Breast epithelium (tissue), 4 donors: Measurements from ENCODE around the gene CNTNAP2. TPM values are rescaled to one million over a fixed set of nuclear protein-coding genes. Genes with fewer than 3 reads are reported as not detected.

ENCODE experiments used
- DNase-seq, 2 donors: peaks; one replicate each; pipeline ENCODE4 v3.0.0-alpha.2; 2019; ENCODE audit warnings: low spot score in 2 of 2
- H3K27ac ChIP-seq, 2 donors: fragments of 200-600 bp; sonication (generic) in 1 of 2; one replicate each; pipeline ENCODE4 v1.5.1; 2016 to 2019; ENCODE audit warnings: mild to moderate bottlenecking in 1 of 2
- H3K27me3 ChIP-seq, 2 donors: fragments of 200-600 bp; sonication (generic) in 1 of 2; one replicate each; pipeline versions ENCODE4 v1.5.1 to v1.6.0; 2017 to 2019; ENCODE audit warnings: control low read depth in 1 of 2, mild to moderate bottlenecking in 1 of 2
- H3K36me3 ChIP-seq: fragments of 200-600 bp; one replicate; pipeline ENCODE4 v1.5.1; 2019
- H3K4me1 ChIP-seq, 2 donors: fragments of 200-600 bp; sonication (generic); one replicate each; pipeline ENCODE4 v1.5.1; 2016 to 2019; ENCODE audit warnings: control low read depth in 1 of 2
- H3K4me3 ChIP-seq, 3 donors: fragments of 200-600 bp; sonication (generic); 1 replicate in 2 of 3; 2 replicates in 1 of 3; pipeline ENCODE4 v1.5.1; 2016 to 2019; ENCODE audit warnings: mild to moderate bottlenecking in 3 of 3, moderate library complexity in 2 of 3
- H3K9me3 ChIP-seq, 2 donors: fragments of 200-600 bp; sonication (generic) in 1 of 2; one replicate each; pipeline ENCODE4 v1.5.1; 2016 to 2019; ENCODE audit warnings: control low read depth in 1 of 2
- CTCF ChIP-seq, 3 donors: fragments of 450-650 bp; IDR thresholded peaks; one replicate each; pipeline ENCODE4 v1.5.1; 2016 to 2017; ENCODE audit warnings: antibody characterized with exemption in 3 of 3, mild to moderate bottlenecking in 3 of 3, moderate library complexity in 3 of 3
- POLR2A ChIP-seq: fragments of 450-650 bp; IDR thresholded peaks from one replicate; pipeline ENCODE4 v1.6.1; 2016; ENCODE audit warnings: antibody characterized with exemption, mild to moderate bottlenecking, moderate library complexity
- POLR2AphosphoS5 ChIP-seq, 3 donors: sonication (generic); formaldehyde crosslinking; IDR thresholded peaks; one replicate each; pipeline ENCODE4 v1.6.1; 2017; ENCODE audit warnings: antibody characterized with exemption in 3 of 3
- intact Hi-C: fragments of 100-400 bp; cut with DNase I; formaldehyde crosslinking; loops from one replicate; pipeline ENCODE4 v1.15.1; 2023; ENCODE audit warnings: low total_unique reads
- total RNA-seq, 3 donors: library from RNA; depleted of rRNA; stranded (reverse); fragments of >200 nt; gene quantifications; one replicate each; pipeline ENCODE4 v1.1.0, GENCODE V29; 2016

CNTNAP2 gene
- total RNA-seq, 3 donors from 2014 or later: 0.29 to 0.66 TPM; not detected in 1

- TF ChIP-seq POLR2A (no peak), POLR2AphosphoS5 (IDR thresholded peaks at IDR 0.05) (no peak), CTCF (IDR thresholded peaks at IDR 0.05) (no peak)
- no peak for DNase-seq
- intact Hi-C loops: no loop called here
- Histone ChIP-seq H3K27me3 (no peaks in the 10 kb centered on the region), H3K4me1 (no peaks in the 10 kb centered on the region), H3K27ac (no peak overlapping the region), H3K36me3 (no peaks in the 10 kb centered on the region), H3K4me3 (no peak overlapping the region), H3K9me3 (no peaks in the 10 kb centered on the region)
Observed at GRCh38 chr7:147145194-147145593, 1028.6 kb downstream of the CNTNAP2 start.

DNA sequence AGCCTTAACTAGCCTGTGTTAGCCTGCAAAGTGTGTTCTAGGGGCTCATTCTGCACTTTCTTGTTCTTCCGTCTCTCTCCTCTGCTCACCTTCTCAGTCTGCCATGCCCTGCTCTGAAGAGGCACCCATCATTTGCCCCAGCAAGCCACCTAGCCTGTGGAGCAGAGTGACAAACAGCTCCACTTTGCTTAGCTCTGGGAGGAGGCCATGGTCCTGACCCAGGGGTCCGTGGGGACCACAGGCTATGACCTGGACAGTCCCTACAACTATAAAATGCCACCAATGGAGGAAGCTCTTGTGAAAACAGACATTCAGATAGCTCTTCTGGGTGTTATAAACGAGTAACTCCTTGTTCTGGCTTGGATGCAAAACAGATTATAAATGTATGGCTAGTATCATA, 1029.6 kb downstream of the CNTNAP2 start:
- Histone ChIP-seq H3K9me3 (no peaks in the 10 kb centered on the region), H3K4me1 (no peaks in the 10 kb centered on the region), H3K4me3 (no peak overlapping the region), H3K36me3 (no peaks in the 10 kb centered on the region), H3K27me3 (no peaks in the 10 kb centered on the region), H3K27ac (no peak overlapping the region)
- no peak for DNase-seq
- intact Hi-C loops: no loop called here
- no peak for TF ChIP-seq POLR2A
- no peak for TF ChIP-seq POLR2AphosphoS5 (IDR thresholded peaks at IDR 0.05)
- TF ChIP-seq CTCF (IDR thresholded peaks at IDR 0.05): no peak

DNA sequence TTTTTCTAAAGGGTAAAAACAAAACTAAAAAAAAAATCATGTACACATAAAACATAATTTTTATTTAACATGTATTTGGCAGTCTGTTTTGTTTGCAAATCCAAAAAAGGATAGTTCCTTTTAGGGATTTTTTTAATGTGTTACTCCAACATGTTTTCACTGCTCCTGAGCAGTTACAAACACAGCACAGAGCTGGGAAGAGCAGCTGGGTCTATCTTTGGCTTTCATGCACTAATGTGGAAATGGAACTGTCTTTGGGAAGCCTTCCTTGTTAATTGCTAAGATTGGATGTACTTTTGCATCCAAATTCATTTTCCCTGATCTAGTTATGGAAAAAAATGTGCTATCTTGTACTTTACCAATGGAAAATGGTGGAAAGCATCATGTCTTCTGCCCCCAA, 1035.1 kb downstream of the CNTNAP2 start:
- no peak overlapping the region for H3K4me3 ChIP-seq

GRCh38 chr7:147153571-147153970, 1037.0 kb downstream of the CNTNAP2 start:
- DNase-seq: no peak
- Histone ChIP-seq H3K36me3 (no peaks in the 10 kb centered on the region), H3K27me3 (no peaks in the 10 kb centered on the region), H3K4me1 (no peaks in the 10 kb centered on the region), H3K9me3 (no peaks in the 10 kb centered on the region), H3K4me3 (no peak overlapping the region), H3K27ac (no peak overlapping the region)
- TF ChIP-seq CTCF (IDR thresholded peaks at IDR 0.05) (no peak), POLR2AphosphoS5 (IDR thresholded peaks at IDR 0.05) (no peak), POLR2A (no peak)
- intact Hi-C loops: no loop called here

More for the DNA sequence above, 1035.1 kb downstream of the CNTNAP2 start:
- intact Hi-C loops: no loop called here
- no peaks in the 10 kb centered on the region for H3K27me3 ChIP-seq
- DNase-seq: no peak
- H3K9me3 ChIP-seq: no peaks in the 10 kb centered on the region
- H3K36me3 ChIP-seq: no peaks in the 10 kb centered on the region
- H3K4me1 ChIP-seq: no peaks in the 10 kb centered on the region
- TF ChIP-seq POLR2AphosphoS5 (IDR thresholded peaks at IDR 0.05): no peak
- no peak for TF ChIP-seq POLR2A
- TF ChIP-seq CTCF (IDR thresholded peaks at IDR 0.05): no peak
- no peak overlapping the region for H3K27ac ChIP-seq

DNA sequence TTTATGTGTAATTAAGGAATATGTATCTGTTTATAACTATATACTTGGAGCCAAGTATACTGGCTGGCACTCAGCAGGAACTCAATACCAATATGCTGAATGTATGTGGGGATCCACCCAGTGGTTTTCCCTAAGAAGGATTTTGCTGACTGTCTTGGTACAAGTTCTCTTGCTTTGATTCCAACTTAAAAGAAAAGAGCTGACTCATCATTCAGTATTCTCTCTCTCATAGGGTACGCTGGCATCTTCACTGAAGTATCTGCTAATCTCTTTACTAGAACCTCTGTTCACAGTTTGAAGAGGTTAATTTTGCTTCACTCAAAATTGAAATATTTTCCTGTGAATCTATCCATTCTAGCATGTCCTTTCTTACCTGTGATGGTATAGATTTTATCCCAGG, 1044.8 kb downstream of the CNTNAP2 start:
- Histone ChIP-seq H3K27me3 (no peaks in the 10 kb centered on the region), H3K4me1 (no peaks in the 10 kb centered on the region), H3K9me3 (no peaks in the 10 kb centered on the region), H3K27ac (no peak overlapping the region), H3K36me3 (no peaks in the 10 kb centered on the region), H3K4me3 (no peak overlapping the region)
- intact Hi-C loops: no loop called here
- DNase-seq: no peak
- no peak for TF ChIP-seq POLR2AphosphoS5 (IDR thresholded peaks at IDR 0.05)
